Epithelial cell of proximal tubule (primary cell): ENCODE measurements around the gene DZANK1. TPM values are rescaled to one million over a fixed set of nuclear protein-coding genes. Genes with fewer than 3 reads are reported as not detected.

Experiments used
- DNase-seq: peaks from one replicate; pipeline ENCODE4 v3.0.0-alpha.2; 2011; ENCODE audit warnings: low read depth
- H3K4me3 ChIP-seq: 2 replicates; pipeline ENCODE4 v1.5.1; 2011; ENCODE audit warnings: low read depth, mild to moderate bottlenecking, low read length
- CTCF ChIP-seq: conservative IDR thresholded peaks from 2 replicates; pipeline ENCODE4 v1.5.1; 2012; ENCODE audit warnings: low read depth, mild to moderate bottlenecking, low read length
- total RNA-seq: library from RNA; depleted of rRNA; stranded (reverse); fragments of >200 nt; gene quantifications from 2 replicates; pipeline ENCODE4 v1.2.3, GENCODE V29; 2015

The DZANK1 gene
- total RNA-seq, 1 donor from 2014 or later, result 1.3 TPM

- H3K4me3 ChIP-seq, result no peak overlapping the region
- no peak for DNase-seq
- no peak for TF ChIP-seq CTCF
These were observed 50.3 kb downstream of the DZANK1 start for GRCh38 chr20:18416486-18416885.

- TF ChIP-seq CTCF, result no peak
- H3K4me3 ChIP-seq, result no peak overlapping the region
- DNase-seq, result no peak
These were observed 52.7 kb downstream of the DZANK1 start for GRCh38 chr20:18414140-18414539.

- no peak for TF ChIP-seq CTCF
- no peak overlapping the region for H3K4me3 ChIP-seq
- DNase-seq, result no peak
These were observed 54.5 kb downstream of the DZANK1 start for GRCh38 chr20:18412221-18412901.

- no peak overlapping the region for H3K4me3 ChIP-seq
- DNase-seq, result no peak
- no peak for TF ChIP-seq CTCF
These were observed 61.0 kb downstream of the DZANK1 start for GRCh38 chr20:18405826-18406225.

- TF ChIP-seq CTCF, result no peak
- DNase-seq, result no peak
- H3K4me3 ChIP-seq, result no peak overlapping the region
These were observed 62.7 kb downstream of the DZANK1 start for GRCh38 chr20:18404172-18404571.

GRCh38 chr20:18403269-18403668 lies 63.6 kb downstream of the DZANK1 start:
- TF ChIP-seq CTCF, result no peak
- no peak for DNase-seq
- no peak overlapping the region for H3K4me3 ChIP-seq

- no peak for DNase-seq
- TF ChIP-seq CTCF, result no peak
- no peak overlapping the region for H3K4me3 ChIP-seq
These were observed 65.5 kb downstream of the DZANK1 start for GRCh38 chr20:18401305-18401704.
